Epithelial cell of prostate (primary cell): ENCODE results near the gene EFHC2.

ENCODE experiments used
- DNase-seq: peaks from one replicate; pipeline ENCODE4 v3.0.0-alpha.2; 2011; ENCODE audit warnings: low read depth, low spot score
- H3K27ac ChIP-seq: fragments of 450-650 bp; 2 replicates; pipeline ENCODE4 v1.5.1; 2017; ENCODE audit warnings: mild to moderate bottlenecking

The EFHC2 gene

GRCh38 chrX:44167116-44167515 is 176.4 kb downstream of the EFHC2 start:
- H3K27ac ChIP-seq, result no peak overlapping the region
- no peak for DNase-seq

- H3K27ac ChIP-seq, result no peak overlapping the region
- no peak for DNase-seq
These were observed 180.5 kb downstream of the EFHC2 start for GRCh38 chrX:44162964-44163475.

DNA sequence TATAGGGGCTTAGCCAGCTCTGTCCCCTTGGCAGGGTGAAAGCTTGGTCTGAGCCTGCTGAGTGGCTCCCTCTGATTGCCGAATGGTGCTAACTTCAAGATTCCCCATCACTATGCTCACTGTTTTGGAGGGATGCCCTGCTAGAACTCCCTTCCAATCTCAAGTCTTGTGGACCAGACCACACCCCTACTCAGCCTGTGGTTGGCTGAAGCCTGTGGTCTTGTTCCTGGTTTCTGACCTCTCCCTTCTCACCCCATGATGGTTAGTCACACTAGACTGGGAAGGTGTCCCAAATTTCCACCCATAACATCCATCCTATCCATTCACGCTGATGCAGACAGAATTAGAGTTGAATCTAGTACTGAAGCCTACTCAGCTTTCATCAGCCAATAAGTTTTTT is 185.6 kb downstream of the EFHC2 start:
- no peak for DNase-seq
- H3K27ac ChIP-seq, result no peak overlapping the region

- DNase-seq, result no peak
- no peak overlapping the region for H3K27ac ChIP-seq
These were observed 186.2 kb downstream of the EFHC2 start for GRCh38 chrX:44157283-44157682.

GRCh38 chrX:44156726-44157125 is 186.7 kb downstream of the EFHC2 start:
- no peak for DNase-seq
- no peak overlapping the region for H3K27ac ChIP-seq

DNA sequence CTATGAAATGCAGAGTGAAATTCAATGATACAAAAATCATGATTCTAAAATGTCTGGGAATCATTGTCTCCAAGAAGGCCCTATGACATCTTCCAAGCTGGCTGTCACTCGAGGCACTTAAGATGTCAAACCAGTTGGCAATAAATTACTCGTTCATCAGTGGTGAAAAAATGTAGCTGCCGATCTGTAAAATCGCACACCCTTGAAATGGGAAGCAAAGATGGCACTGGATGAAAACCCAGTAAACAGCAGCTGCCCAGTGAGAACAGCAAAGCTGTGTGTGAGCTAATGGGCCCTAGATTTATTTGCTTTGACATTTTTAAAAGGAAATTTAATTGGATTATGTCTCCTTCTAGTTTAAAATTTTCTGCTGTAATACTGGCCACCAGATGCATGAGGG is 188.3 kb downstream of the EFHC2 start:
- no peak overlapping the region for H3K27ac ChIP-seq

GRCh38 chrX:44152852-44153251 is 190.6 kb downstream of the EFHC2 start:
- H3K27ac ChIP-seq, result no peak overlapping the region
- DNase-seq, result peak; percentile 3

More for the DNA sequence above, 188.3 kb downstream of the EFHC2 start:
- no peak for DNase-seq

GRCh38 chrX:44147130-44147529 is 196.3 kb downstream of the EFHC2 start:
- H3K27ac ChIP-seq, result no peak overlapping the region
- no peak for DNase-seq

DNA sequence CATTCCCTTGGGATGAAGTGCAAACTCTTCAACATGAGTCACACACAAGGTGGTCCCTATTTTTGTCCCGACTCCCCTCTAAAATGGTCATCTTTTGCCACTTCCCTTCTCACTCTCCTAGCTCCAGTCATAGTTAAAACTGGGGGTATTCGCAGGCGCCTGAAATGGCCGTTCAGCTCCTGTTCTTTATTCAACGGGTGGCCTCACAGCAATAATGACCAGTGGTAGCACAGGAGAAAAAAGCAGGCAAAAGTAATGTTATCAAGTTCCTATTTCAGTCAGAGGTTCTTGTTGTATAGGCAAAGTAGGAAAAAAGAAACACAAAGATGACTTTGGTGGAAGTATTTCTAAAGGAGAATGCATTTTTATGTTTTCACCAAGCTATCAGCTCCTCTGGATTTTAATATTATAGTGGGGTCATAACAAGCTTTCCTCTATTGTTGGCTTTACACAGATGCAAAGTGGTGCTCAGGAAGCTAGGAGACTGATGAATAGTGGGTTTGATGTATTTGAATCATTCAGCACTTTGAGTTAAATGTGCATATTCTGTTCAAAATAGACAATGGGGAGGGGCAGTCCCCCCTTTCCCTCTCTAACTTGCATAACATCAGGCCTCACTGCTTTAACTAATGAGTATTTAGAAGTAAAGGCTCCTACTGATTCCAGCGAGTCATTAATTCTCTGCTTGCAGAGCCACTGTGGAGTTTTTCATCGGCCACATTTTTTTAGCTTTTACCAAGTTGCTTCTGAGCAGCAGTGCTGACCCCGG is 199.1 kb downstream of the EFHC2 start:
- no peak overlapping the region for H3K27ac ChIP-seq
- no peak for DNase-seq

DNA sequence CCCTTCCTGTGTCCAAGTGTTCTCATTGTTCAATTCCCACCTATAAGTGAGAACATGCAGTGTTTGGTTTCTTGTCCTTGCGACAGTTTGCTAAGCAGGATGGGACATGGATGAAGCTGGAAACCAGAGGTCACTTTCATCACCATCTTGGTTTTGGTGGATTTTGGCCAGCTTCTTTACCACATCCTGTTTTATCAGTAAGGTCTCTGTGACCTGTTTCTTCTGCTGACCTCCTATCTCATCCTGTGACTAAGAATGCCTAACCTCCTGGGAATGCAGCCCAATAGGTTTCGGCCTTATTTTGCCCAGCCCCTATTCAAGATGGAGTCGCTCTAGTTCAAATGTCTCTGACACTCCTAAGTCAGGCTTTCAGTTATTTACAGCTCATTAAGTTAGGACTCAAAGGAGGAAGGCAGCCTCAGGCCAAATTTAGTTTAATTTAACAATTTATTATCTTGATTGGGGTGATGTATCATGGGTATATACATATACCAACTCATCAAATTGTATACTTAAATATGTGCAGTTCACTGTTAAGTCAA is 200.3 kb downstream of the EFHC2 start:
- no peak overlapping the region for H3K27ac ChIP-seq
- no peak for DNase-seq

- no peak overlapping the region for H3K27ac ChIP-seq
- DNase-seq, result no peak
These were observed 213.3 kb downstream of the EFHC2 start for GRCh38 chrX:44130189-44130588.

DNA sequence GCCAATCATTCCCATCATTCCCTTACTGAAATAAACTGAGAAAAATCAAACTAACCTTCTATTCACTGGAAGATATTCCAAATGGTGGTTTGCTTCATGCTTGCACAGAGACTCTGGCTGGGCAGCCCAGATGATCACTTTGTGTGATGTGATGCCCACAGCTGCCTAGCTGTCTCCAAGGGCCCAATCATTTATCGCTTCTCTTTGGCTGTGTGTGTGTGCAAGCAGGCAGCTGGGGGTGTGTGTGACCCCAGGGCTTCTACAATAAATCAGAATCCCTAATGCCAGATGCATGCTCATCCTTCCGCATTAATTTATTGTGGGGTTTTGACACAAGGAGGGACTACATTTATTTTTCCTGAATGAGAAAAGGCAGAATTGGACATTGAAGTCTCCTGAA is 230.1 kb downstream of the EFHC2 start:
- DNase-seq, result no peak
- H3K27ac ChIP-seq, result no peak overlapping the region

- H3K27ac ChIP-seq, result no peak overlapping the region
- no peak for DNase-seq
These were observed 236.6 kb downstream of the EFHC2 start for GRCh38 chrX:44106864-44107263.

DNA sequence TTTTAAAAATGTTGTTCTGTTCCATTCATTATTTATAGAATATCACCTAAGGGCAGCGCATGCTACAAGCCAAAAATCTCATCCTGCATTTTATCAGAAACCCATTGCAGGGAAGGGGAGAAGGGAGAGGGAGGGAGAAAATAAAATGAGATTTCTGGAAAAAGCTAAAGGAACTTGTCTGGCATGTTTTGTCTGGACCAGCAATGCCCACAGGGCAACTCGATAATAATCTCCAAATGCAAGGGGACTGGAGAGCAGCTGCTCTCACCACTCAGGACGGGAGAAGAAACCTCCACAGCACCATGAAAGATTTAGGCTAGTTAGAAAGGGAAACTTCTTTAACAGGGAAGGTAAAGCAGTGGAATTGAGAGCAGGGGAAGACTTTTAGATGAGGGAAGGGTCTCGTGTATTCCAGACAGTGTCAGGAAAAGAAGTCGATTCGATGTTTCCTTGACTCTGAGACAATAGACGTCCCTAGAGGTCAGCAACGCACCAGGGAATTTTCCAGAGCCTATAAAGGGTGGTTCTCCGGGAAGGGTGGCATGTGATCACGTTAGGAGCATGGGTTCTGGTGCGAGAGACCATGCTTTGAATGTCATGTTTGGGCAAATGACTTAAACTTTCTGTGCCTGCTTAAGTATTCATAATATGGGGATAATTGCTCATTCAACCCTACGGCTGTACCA is 238.1 kb downstream of the EFHC2 start:
- no peak for DNase-seq
- no peak overlapping the region for H3K27ac ChIP-seq

- no peak for DNase-seq
- no peak overlapping the region for H3K27ac ChIP-seq
These were observed 238.8 kb downstream of the EFHC2 start for GRCh38 chrX:44104699-44105098.

DNA sequence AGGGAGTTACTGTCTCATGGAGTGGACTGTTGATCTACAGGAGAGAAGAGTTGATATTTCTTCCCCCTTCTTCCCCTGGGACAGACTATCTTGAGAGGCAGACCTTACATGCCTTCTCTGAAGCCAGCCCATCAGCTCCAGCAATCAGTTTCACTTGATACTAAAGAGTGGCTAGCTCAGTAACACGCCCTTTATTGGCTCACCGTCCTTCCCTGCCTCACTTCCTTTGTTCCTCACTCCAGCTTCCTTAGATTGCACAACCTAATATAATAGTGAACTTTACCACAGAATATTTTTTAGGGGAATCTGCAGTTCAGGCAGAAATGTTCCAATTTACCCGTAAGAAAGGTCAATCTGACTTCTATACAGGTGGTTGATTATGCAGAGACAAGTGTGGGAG is 242.2 kb downstream of the EFHC2 start:
- peak overlapping the region; percentile 28 for H3K27ac ChIP-seq
- peak; percentile 18 for DNase-seq

DNA sequence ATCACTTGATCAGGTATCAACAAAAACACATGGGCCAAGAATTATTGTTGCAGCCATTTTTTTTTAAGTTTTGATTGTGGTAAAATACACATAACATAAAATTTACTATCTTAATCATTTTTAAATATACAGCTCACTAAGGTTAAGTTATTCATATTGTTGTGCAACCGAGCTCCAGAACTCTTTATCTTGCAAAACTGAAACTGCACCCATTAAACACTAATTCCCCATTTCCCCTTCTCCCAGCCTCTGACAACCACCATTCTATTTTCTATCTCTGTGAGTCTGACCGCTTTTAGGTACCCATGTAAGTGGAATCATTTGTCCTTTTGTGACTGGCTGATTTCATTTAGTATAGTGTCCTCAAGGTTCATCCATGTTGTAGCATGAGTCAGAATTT is 244.1 kb downstream of the EFHC2 start:
- H3K27ac ChIP-seq, result no peak overlapping the region
- no peak for DNase-seq
